Measurements from ENCODE around the gene ATP4A. TPM values are rescaled to one million over a fixed set of nuclear protein-coding genes. Genes with fewer than 3 reads are reported as not detected.

The ATP4A gene
- total RNA-seq, 3 donors from 2014 or later, result not detected

DNA sequence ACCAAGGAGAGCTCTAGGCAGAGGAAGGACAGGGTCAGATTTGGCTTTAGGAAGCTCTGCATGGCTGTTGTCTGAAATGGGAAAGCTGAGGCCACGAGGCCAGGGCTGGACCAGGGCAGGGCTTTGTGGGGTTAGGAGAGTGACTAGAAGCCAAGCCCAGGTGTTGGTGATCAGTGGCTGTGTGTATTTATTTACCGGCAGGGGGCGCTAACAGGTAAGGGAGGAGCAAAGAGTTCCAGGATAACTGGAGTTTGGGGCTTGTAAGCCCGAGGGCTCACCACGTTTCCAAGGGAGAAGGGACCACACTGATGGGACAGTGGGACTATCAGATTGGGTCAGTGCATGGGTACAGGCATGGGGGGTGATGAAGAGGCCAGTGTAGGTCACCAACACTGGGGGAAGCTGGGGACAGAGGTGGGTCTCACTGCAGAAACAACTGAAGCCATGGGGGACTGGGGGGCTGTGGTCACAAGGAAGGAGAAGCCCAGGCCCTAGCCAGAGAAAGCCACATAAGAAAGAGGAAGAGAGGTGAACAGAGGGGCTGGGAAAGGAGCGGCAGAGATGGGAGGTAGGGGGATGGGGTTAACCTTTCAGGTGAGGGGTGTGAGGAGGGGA lies 14.2 kb downstream of the ATP4A start:
- H3K27ac ChIP-seq, result no peak overlapping the region
- peaks cover 0 to 3% of the 10 kb centered on the region in 2 donors for H3K4me1 ChIP-seq
- H3K36me3 ChIP-seq, result no peaks in the 10 kb centered on the region
- DNase-seq (ENCODE audit: low spot score in 2 of 2), result no peak
- TF ChIP-seq, protein P1, sequence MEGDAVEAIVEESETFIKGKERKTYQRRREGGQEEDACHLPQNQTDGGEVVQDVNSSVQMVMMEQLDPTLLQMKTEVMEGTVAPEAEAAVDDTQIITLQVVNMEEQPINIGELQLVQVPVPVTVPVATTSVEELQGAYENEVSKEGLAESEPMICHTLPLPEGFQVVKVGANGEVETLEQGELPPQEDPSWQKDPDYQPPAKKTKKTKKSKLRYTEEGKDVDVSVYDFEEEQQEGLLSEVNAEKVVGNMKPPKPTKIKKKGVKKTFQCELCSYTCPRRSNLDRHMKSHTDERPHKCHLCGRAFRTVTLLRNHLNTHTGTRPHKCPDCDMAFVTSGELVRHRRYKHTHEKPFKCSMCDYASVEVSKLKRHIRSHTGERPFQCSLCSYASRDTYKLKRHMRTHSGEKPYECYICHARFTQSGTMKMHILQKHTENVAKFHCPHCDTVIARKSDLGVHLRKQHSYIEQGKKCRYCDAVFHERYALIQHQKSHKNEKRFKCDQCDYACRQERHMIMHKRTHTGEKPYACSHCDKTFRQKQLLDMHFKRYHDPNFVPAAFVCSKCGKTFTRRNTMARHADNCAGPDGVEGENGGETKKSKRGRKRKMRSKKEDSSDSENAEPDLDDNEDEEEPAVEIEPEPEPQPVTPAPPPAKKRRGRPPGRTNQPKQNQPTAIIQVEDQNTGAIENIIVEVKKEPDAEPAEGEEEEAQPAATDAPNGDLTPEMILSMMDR (IDR thresholded peaks at IDR 0.05), result peak in 2 of 3 donors; percentile 69 to 71
- TF ChIP-seq POLR2AphosphoS5 (IDR thresholded peaks at IDR 0.05), result no peak
- intact Hi-C loops (cut with DNase I; ENCODE audit: low total_unique reads), result no loop called here
- no peaks in the 10 kb centered on the region for H3K9me3 ChIP-seq
- no peak overlapping the region for H3K4me3 ChIP-seq
- H3K27me3 ChIP-seq, result no peaks in the 10 kb centered on the region

DNA sequence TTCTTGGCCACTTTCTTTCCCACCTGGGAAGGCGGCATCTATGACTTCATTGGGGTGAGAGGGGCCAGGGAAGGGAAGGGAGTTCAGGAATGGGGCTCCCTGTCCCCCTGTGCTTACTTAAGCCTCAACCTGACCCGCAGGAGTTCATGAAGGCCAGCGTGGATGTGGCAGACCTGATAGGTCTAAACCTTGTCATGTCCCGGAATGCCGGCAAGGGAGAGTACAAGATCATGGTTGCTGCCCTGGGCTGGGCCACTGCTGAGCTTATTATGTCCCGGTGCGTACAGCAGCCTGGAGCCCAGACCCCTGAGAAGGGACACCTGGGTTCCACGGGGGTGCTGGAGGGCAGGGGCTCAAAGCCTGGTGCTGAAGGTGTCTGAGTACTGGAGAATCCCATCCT lies 16.9 kb downstream of the ATP4A start:
- no peaks in the 10 kb centered on the region for H3K36me3 ChIP-seq
- TF ChIP-seq, protein P1 (IDR thresholded peaks at IDR 0.05), result no peak
- TF ChIP-seq POLR2AphosphoS5 (IDR thresholded peaks at IDR 0.05), result no peak
- no peak for TF ChIP-seq POLR2A (IDR thresholded peaks at IDR 0.05)
- H3K9me3 ChIP-seq, result no peaks in the 10 kb centered on the region
- DNase-seq (ENCODE audit: low spot score in 2 of 2), result no peak
- no peaks in the 10 kb centered on the region for H3K27me3 ChIP-seq
- peaks cover 0 to 3% of the 10 kb centered on the region in 2 donors for H3K4me1 ChIP-seq
- intact Hi-C loops (cut with DNase I; ENCODE audit: low total_unique reads), result no loop called here
- H3K4me3 ChIP-seq, result peak overlapping the region; percentile 87 to 97 (median 89)
- no peak overlapping the region for H3K27ac ChIP-seq

DNA sequence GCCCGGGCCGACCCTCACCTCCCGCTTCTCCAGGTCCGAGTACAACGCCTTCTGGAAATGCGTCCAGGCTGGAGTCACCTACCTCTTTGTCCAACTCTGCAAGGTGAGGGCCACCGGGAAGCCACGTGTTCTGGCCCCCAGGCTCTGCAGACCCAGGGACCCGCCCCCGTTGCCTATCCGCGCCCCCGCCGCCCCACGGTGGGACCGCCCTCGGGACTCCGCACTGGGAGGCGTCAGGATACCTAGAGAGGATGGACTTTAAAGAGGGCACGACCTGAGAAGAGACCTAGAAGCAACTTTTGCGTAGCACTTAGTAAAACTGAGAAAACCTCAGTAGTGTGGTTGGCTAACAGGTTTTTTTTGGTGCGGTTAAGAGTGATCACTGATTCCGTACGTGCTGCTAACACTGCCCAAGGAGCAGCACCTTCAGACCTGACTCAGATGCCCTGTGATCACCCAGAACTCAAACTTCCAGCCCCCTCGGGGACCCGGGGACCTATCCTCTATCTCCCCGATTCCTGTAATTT lies 17.5 kb downstream of the ATP4A start:
- DNase-seq (ENCODE audit: low spot score in 2 of 2), result peak in 1 of 2 donors; percentile 29
- intact Hi-C loops (cut with DNase I; ENCODE audit: low total_unique reads), result no loop called here
- Histone ChIP-seq H3K27me3 (no peaks in the 10 kb centered on the region), H3K27ac (peak overlapping the region; percentile 84 to 89), H3K4me1 (peaks cover 0 to 3% of the 10 kb centered on the region in 2 donors), H3K4me3 (peak overlapping the region; percentile 87 to 97 (median 89)), H3K36me3 (no peaks in the 10 kb centered on the region), H3K9me3 (no peaks in the 10 kb centered on the region)
- TF ChIP-seq POLR2A (IDR thresholded peaks at IDR 0.05) (no peak), POLR2AphosphoS5 (IDR thresholded peaks at IDR 0.05) (no peak)
- TF ChIP-seq, protein P1 (IDR thresholded peaks at IDR 0.05), result no peak

DNA sequence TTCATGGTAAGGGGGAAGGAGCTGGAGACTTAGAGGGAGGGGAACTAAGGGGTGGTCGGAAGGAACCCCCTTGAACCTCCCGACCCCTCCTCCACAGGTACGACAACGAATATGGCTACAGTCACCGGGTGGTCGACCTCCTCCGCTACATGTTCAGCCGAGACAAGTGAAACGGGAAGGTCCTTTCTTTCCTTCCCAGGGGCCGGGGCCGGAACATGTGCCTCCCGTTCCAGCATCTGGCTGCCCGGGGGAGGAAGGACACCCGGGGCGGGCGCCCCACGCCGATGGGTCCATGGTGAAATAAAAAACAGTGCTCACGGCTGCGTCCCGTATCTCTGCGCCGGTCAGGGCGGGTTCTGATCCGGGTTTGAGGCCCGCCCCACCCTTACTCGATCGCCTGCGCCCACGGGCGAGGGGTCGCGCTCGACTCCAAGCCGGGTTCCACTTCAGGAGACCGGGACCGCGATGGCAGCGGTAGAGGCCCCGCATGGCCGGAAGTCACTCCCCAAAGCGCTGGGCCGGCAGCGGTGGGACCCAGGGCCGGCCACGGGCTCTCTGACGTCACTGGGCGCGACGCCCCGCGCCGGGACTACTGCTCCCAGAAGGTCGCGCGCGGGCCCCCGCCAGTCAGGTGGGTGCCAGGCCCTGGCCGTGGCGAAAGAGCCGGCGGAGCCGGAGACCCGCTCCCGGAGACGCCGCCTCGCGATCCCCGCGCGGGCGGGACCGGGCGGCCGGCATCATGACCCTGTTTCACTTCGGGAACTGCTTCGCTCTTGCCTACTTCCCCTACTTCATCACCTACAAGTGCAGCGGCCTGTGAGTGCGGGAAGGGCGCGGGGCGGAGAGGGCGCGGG lies 18.2 kb downstream of the ATP4A start, which contains the start of gene TMEM147:
Gene TMEM147, plus strand, starts transcription at position 626 of the 854 bp plus-strand sequence. Its CDS starts 114 bp downstream, at position 740.
- DNase-seq (ENCODE audit: low spot score in 2 of 2), result peak; percentile 87 to 88
- intact Hi-C loops (cut with DNase I; ENCODE audit: low total_unique reads), result no loop called here
- H3K27me3 ChIP-seq, result no peaks in the 10 kb centered on the region
- H3K9me3 ChIP-seq, result no peaks in the 10 kb centered on the region
- TF ChIP-seq, protein P1 (IDR thresholded peaks at IDR 0.05), result no peak
- TF ChIP-seq POLR2A (IDR thresholded peaks at IDR 0.05) (no peak), POLR2AphosphoS5 (IDR thresholded peaks at IDR 0.05) (peak in 2 of 3 donors; percentile 44 to 65)
- peaks cover 0 to 3% of the 10 kb centered on the region in 2 donors for H3K4me1 ChIP-seq
- peak within 1 kb of the TSS; percentile 87 to 97 (median 89) for H3K4me3 ChIP-seq
- no peaks in the 10 kb centered on the region for H3K36me3 ChIP-seq
- peak within 1 kb of the TSS; percentile 84 to 89 for H3K27ac ChIP-seq
